Hematopoietic multipotent progenitor cell treated with erythropoietin and hydrocortisone succinate and interleukin-3 and kit ligand, for 8 days (in vitro differentiated cells): ENCODE results near the gene NOPCHAP1.
"Not testable (repeated sequence)": the region's sequence is repeated elsewhere in the genome, so short reads cannot be mapped to it uniquely, and the experiment has no call there.

Source experiments
- DNase-seq: peaks from one replicate; pipeline ENCODE4 v3.0.0-alpha.2; 2015

Gene NOPCHAP1

DNA sequence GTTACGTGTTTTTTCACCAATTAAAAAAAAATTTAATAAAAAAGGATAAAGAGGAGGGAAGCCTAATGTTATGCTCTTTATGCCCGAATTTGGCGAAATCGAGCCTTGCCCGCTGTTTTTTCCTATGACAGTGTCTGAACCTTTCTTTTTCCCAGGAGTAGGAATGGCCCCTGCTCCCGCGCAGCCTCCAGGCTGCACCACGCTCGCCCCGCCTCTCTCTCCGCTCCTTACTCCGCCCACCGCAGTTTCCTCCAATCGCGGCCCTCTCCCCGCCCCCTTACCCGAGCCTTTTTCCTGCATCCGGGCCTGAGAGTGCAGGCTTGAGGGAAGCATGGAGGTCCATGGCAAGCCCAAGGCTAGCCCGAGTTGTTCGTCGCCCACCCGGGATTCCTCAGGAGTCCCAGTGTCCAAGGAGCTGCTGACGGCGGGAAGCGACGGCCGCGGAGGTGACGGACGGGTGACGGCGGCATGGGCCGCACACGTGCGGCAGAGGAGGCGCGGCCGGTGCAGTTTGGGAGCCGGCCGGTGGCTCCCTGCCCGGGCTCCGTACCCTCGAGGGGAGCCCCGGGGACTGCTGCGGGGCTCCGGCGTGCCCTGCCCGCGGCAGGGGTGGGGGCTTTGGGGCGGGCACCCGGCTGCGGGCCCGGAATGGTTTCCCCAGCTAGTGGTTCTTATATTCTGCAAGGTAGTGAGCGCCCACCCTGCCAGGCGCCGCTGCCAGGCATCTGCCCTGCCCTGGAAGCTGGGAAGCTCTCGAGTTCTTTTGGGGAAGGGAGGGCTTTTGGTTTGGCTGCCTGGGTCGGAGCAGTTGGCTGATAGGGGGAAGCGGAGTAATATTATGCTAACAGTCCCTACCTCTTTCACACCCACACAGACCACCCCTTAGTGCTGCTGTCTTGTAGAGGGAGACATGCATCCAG lies at the start of gene NOPCHAP1:
Gene NOPCHAP1, plus strand, starts transcription at position 295 of the 920 bp plus-strand sequence. Its CDS starts 37 bp downstream, at position 332.
- DNase-seq, result peak; percentile 87

- DNase-seq, result no peak
Measured at GRCh38 chr12:104938371-104938770, 47.7 kb upstream of the NOPCHAP1 start.

DNA sequence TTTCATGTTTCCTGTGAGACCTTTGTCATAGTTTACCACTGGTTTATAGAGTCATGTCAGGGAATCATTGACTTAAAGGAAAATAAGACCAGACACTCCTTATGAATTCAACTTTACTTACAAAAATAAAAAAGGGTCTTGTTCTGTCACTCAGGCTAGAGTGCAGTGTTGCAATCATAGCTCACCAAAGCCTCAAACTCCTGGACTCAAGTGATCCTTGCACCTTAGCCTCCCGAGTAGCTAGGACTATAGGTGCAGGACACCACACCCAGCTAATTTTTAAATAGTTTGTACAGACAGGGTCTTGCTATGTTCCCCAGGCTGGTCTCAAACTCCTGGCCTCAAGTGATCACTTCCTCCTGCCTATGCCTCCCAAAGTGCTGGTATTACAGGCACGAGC lies 47.0 kb upstream of the NOPCHAP1 start:
- no peak for DNase-seq

DNA sequence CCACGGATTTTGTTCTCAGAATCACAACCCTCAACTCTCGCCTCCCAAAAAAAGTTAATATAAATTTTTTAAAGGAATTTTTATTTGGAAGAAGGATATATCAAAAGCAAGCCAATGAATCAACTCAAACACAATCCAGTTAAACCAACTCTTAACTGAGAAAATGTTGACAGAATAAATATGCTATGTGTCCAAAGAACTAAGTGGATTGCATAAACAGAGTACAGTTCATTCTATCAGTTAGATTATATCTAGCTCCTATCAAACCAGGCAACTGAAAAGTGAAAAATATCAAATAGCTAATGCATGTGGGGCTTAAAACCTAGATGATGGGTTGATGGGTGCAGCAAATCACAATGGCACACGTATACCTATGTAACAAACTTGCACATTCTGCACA lies 44.7 kb upstream of the NOPCHAP1 start:
- DNase-seq, result no peak

GRCh38 chr12:104942075-104942474 lies 44.0 kb upstream of the NOPCHAP1 start:
- no peak for DNase-seq

- DNase-seq, result not testable (repeated sequence)
Measured at GRCh38 chr12:104943401-104943800, 42.7 kb upstream of the NOPCHAP1 start.

GRCh38 chr12:104944252-104944651 lies 41.9 kb upstream of the NOPCHAP1 start:
- no peak for DNase-seq

DNA sequence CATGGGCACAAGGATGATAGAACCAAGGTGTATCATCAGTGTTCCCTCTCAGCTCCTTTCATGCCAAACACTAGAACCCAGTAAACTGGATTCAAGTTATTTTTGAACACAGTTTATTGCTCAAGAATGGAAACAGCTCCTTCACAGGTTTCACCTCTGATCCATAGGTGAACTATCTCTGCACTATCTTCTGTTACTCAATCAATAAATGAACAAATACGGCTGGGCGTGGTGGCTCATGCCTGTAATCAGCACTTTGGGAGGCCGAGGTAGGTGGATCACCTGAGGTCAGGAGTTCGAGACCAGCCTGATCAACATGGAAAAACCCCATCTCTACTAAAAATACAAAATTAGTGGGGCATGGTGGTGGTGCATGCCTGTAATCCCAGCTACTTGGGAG lies 37.4 kb upstream of the NOPCHAP1 start:
- DNase-seq, result not testable (repeated sequence)

DNA sequence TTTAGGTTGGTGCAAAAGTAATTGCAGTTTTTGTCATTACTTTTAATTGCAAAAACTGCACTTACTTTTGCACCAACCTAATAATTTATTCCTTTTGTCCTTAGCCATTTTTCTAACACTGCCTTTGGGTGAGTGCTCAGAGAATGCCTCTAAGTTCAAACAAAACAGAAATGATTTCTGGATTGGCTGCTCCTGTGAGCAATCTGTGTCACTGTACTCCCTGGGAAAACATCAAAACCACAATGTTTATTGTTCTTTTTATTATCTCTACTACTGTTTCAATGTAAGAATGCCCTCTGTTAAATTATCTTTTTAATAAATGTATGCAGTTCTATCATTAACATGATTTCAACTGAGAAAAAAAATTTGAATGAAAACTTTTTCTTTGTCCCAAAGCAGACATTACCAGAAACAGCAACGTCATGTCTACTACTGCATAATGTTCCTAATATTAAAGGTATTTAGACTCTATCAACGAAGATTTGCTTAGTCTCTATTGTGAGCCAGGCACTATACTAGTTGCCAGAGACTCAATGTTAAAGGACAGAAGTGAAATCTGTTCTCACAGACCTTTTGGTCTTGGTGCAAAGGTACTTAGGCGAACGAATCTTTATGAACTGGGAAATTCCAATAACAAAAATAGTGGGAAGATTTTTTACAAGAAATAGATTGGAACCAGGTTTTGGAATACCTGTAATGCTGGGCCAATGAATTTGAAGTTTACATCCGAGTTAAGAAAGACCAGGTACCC lies 34.2 kb upstream of the NOPCHAP1 start:
- no peak for DNase-seq

- no peak for DNase-seq
Measured at GRCh38 chr12:104952816-104953215, 33.3 kb upstream of the NOPCHAP1 start.

- no peak for DNase-seq
Measured at GRCh38 chr12:104953323-104953722, 32.8 kb upstream of the NOPCHAP1 start.

GRCh38 chr12:104955703-104956102 lies 30.4 kb upstream of the NOPCHAP1 start:
- DNase-seq, result no peak

DNA sequence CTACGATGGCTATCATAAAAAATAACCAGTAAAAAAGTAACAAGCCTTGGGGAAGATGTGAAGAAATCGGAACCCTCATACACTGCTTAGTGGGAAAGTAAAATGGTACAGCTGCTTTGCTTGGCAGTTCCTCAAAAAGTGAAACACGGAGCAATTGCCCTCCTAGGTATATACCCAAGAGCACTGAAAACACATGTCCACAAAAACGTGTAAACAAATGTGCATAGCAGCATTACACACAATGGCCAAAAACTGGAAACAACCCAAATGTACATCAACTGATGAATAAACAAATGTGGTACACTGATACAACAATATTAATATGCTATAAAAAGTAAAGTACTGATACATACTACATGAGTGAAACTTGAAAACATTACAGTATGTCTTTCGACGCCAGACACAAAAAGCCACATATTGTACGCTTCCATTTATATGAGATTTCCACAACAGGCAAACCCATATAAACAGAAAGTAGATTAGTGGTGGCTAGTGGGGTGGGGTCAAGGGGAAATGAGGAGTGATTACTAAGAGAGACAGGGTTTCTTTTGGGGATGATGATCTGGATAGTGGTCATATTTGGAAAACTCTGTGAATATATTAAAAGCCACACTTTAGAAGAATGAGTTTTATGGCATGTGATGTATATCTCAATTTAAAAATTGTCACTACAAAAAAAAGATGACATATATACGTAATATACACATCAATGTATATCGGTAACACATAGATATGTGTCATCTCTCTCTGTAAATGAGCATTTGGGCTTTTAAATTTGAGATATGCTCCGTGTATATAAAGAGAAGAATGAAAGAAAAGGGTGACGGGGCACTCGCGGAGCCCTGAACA lies 29.0 kb upstream of the NOPCHAP1 start:
- DNase-seq, result no peak

DNA sequence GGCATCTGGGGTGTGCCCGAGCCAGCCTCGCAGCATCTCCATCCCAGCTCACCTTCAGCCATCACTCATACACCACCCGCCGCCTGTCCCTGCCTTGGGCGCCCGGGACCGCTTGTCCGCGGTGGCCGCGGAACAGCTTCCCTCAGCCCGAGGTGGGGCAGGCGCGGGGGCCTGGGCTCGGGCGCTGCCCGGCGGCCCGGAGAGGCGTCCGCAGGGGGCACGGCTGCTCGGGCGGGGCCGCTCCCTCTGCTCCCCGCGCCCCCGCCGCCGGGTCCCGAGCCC lies 28.5 kb upstream of the NOPCHAP1 start:
- DNase-seq, result no peak

- peak; percentile 48 for DNase-seq
Measured at GRCh38 chr12:104958001-104958804, 27.9 kb upstream of the NOPCHAP1 start, which contains the start of gene SLC41A2. SLC41A2 (minus strand) TSS chr12:104958290; CDS start chr12:104928527, 29,763 bp downstream.

DNA sequence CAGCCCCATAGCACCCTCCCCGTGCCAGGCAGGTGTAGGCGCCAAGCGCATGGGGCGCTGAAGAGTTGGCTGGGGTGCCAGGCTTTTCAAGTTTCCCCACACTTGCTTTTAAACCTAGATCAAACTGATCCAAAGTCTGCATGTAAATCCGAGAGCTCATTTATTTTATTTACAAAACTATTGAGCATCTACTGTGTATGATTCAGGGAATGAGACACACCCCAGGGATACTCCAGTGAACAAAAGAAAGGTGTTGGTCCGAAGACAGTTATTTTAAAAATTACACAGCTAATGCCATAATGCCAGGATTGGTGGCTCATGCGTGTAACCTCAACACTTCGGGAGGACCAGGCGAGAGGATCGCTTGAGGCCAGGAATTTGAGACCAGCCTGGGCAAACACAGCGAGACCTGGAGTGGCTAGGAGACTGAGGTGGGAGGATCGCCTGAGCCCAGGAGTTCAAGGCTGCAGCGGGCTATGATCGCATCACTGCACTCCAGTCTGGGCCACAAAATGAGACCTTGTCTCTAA lies 27.2 kb upstream of the NOPCHAP1 start:
- DNase-seq, result no peak

DNA sequence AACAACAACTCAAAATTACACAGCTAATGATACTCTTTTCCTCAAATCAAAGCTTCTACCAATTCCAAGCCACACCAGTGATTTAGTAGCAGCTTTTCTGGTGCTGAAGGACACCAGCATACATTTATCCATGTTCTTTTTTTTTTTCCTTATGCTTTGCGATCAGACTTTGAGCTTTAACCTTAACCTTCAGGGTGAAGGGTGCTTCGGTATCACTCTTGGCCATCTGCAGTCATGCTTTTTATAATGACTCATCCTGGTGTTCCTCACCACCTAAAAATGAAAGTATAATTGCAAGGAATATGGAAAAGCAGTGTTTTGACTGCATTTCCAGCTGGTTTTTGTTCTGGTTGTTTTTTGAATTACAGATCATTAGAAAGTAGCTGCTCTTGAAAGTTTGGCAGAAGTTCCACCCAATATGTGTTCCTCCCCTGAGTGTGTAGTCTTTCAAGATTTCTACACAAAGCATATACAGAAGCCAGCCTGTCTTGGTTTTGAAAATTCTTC lies 26.7 kb upstream of the NOPCHAP1 start:
- DNase-seq, result peak; percentile 9

DNA sequence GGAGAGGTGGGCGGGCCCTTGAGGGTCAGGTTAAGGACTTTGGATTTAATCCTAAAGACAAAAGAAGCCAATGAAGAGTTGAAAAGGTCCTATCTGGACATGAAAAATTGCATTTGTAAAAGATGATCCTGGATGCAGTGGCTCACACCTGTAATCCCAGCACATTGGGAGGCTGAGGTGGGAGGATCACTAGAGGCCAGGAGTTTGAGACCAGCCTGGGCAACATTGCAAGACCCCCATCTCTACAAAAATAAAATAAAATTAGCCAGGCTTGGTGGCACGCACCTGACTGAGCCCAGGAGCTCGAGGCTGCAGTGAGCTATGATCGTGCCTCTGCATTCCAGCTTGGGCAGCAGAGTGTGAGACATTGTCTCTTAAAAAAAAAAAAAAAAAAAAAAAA lies 25.7 kb upstream of the NOPCHAP1 start:
- no peak for DNase-seq

DNA sequence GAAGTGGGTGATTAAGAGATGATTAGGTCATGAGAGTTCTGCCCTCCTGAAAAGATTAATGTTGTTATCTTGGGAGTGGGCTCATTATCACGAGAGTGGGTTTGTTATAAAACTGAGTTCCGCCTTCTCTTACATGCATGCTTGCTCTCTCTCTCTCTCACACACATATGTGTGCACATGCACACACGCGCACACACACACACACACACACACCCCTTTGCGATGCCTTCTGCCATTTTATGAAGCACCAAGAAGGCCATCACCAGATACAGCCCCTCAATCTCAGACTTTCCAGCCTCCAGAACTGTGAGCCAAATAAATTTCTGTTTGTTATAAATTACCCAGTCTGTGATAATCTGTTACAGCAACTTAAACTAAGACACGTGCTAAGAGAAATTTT lies 22.4 kb upstream of the NOPCHAP1 start:
- DNase-seq, result no peak

DNA sequence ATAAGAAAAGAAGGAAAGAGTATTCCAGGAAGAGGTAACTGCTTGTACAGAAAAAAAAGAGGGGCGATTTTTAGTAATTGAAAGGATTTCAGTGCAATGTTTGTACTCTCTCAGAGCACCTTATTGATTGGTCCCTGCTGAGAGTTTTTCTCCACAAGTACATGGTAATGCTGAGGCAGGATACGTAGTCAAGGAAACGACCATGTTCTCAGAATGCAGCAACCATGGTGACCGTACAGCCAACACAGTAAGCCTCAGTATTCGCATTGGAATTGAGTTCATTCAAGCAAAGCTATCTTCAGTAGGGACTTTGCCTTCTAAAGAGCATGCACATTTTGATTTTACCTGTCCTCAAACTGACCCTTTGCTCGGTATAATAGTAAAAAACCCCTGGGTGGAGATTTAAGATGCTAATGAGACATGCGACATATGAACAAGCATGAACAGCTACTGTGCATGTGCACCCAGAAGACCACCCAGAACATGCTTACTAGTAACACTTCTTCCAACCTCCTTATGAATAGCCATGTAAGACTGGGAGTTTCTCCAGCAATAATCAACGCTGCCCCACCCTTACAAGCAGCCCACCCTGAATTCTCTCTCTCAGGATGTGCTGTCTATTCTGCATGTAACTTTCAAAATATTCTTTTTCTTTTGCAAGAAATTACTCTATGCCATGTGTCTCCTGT lies 21.8 kb upstream of the NOPCHAP1 start:
- no peak for DNase-seq

- no peak for DNase-seq
Measured at GRCh38 chr12:104964856-104965205, 21.3 kb upstream of the NOPCHAP1 start.
